HG02981 (cell line): Measurements from ENCODE around the gene TAS2R13.

Experiments used
- ATAC-seq: cut with Tn5 transposase; IDR thresholded peaks from one replicate; pipeline ENCODE4 v1.9.1; 2021; ENCODE audit warnings: mild to moderate bottlenecking, moderate library complexity; ENCODE audit not compliant: unreplicated experiment

The TAS2R13 gene

DNA sequence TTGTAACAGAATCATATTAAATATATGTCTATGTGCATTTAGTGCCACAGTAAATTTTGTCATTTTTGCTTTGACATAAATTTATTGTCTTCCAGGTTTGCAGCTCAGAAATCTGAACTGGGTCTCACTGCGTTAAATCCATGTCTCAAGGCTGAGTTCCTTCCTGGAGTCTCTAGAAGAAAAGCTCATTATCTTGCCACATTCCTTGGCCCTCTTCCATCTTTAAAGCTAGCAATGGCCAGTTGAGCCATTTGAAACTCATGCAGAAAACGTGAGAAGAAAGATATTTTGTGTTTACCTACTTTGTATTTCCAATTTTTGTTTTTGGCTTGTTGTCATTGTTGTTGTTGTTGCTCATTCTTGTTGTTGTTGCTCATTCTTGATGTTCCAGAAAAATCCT is 36.0 kb downstream of the TAS2R13 start:
- ATAC-seq, result no peak

- no peak for ATAC-seq
Measured at GRCh38 chr12:10867381-10867780, 42.0 kb downstream of the TAS2R13 start.

DNA sequence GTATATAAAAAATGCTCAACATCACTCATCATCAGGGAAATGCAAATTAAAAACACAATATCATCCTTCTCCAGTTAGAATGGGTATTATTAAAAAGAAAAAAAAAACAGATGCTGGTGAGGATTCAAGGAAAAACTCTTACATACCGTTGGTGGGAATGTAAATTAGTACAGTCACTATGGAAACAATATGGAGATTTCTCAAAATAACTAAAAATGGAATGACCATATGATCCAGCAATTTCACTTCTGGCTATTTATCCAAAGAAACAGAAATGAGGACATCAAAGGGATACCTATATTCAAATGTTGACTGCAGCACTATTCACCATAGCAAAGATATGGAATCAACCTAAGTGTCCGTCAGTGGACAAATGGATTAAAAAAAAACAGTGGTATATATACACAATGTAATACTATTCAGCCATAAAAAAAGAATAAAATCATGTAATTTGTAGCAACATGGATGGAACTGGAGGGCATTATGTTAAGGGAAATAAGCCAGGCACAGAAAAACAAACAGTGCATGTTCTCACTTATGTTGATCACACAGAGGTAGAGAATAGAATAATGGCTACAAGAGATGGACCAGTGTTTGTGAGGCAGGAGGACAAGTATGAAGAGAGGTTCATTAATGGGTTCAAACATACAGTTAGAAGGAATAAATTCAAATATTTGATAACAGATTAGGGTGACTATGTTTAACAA is 45.7 kb downstream of the TAS2R13 start:
- no peak for ATAC-seq

DNA sequence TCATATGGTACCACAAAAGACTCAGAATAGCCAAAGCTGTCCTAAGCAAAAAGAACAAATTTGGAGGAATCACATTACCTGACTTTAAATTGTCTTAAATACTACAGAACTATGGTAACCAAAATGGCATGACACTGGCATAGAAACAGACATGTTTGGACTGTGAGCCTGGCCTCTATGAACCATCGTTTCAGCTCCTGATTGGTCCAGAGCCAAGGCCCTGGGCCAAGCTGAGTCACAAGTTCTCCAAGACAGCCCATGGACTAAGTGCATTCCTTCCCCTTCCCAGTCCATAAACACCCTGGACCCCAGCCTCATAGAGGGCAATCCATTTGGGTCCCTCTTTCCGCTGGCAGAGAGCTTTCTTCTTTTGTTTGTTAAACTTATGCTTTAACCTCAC is 48.0 kb downstream of the TAS2R13 start:
- ATAC-seq, result no peak
